K562 (cell line): Measurements from ENCODE around the gene HRH3. TPM values are rescaled to one million over a fixed set of nuclear protein-coding genes. Genes with fewer than 3 reads are reported as not detected.

ENCODE experiments used
- ATAC-seq: fragments of 200-7000 bp; cut with Tn5 transposase; 3 replicates; pipeline ENCODE4 v1.9.1; 2020; ENCODE audit warnings: moderate library complexity
- BruUV-seq: library from RNA; stranded (reverse); fragments of 400-500 nt; replicated peaks from 2 replicates; lab custom pipeline; 2021; lab: Mats Ljungman, UMichigan
- CTCF ChIA-PET: fragments of 300-600 bp; formaldehyde crosslinking; extraction: SDS; loops from one replicate; lab custom pipeline; 2021; ENCODE audit warnings: low intra/inter-chr PET ratio; lab: Yijun Ruan, JAX
- POLR2A ChIA-PET: fragments of 300-600, 350-650 bp; sonication (Branson Sonifier 250); formaldehyde crosslinking; extraction: SDS; loops from one replicate; lab custom pipeline; 2021; ENCODE audit warnings: antibody characterized with exemption, inconsistent platforms; lab: Yijun Ruan, JAX
- DNase-seq, 4 experiments: peaks; one replicate each; pipeline versions ENCODE4 v3.0.0 to v3.0.0-alpha.2; 2011 to 2018; ENCODE audit warnings: low spot score in 3 of 4, mixed read lengths in 3 of 4; ENCODE audit errors: extremely low read depth in 1 of 4
- FAIRE-seq: peaks from 2 replicates; lab custom pipeline; 2011; peaks lifted over from hg19 to GRCh38; lab: Jason Lieb, UNC
- H2AFZ ChIP-seq: 2 replicates; pipeline ENCODE4 v1.6.0; 2011; ENCODE audit warnings: low read depth, low read length, control low read depth, inconsistent platforms
- H3K27ac ChIP-seq: fragments of 200-600 bp; 3 replicates; pipeline ENCODE4 v1.8.0; 2011; ENCODE audit warnings: low read depth, mild to moderate bottlenecking, control low read depth, inconsistent platforms, low read length, moderate library complexity, mixed read lengths; ENCODE audit errors: extremely low read depth
- H3K27me3 ChIP-seq, 2 experiments: fragments of 300-600 bp in 1 of 2; 2 replicates in 1 of 2; 3 replicates in 1 of 2; pipeline versions ENCODE4 v1.6.0 to v1.8.0; 2011; ENCODE audit warnings: inconsistent platforms in 2 of 2, low read length in 2 of 2, mild to moderate bottlenecking in 1 of 2, mixed read lengths in 1 of 2, moderate library complexity in 1 of 2; ENCODE audit not compliant: control insufficient read depth in 2 of 2, insufficient read depth in 2 of 2
- H3K36me3 ChIP-seq: fragments of 300-600 bp; 3 replicates; pipeline ENCODE4 v1.8.0; 2011; ENCODE audit warnings: mild to moderate bottlenecking, low read length, inconsistent platforms; ENCODE audit not compliant: control insufficient read depth, insufficient read depth
- H3K4me1 ChIP-seq, 2 experiments: fragments of 200-600 bp in 1 of 2; replicated peaks in 1 of 2; 2 replicates in 1 of 2; 3 replicates in 1 of 2; pipeline versions ENCODE4 v1.5.1 to v1.8.0; 2011; ENCODE audit warnings: inconsistent platforms in 2 of 2, low read length in 2 of 2, mild to moderate bottlenecking in 1 of 2, mixed read lengths in 1 of 2, moderate library complexity in 1 of 2; ENCODE audit not compliant: control insufficient read depth in 2 of 2, insufficient read depth in 2 of 2
- H3K4me2 ChIP-seq: 2 replicates; pipeline ENCODE4 v1.6.1; 2011; ENCODE audit warnings: low read length, control low read depth, inconsistent platforms, mixed read lengths; ENCODE audit not compliant: insufficient read depth
- H3K4me3 ChIP-seq: fragments of 200-600 bp; sonication (generic), shearing (Covaris generic); 2 replicates; pipeline ENCODE4 v1.5.1; 2016; ENCODE audit warnings: control low read depth, inconsistent platforms
- H3K79me2 ChIP-seq: fragments of 200-600 bp; 3 replicates; pipeline ENCODE4 v1.8.0; 2011; ENCODE audit warnings: low read length, inconsistent platforms; ENCODE audit not compliant: control insufficient read depth, insufficient read depth
- H3K9ac ChIP-seq, 2 experiments: 2 replicates each; pipeline versions ENCODE4 v1.6.0 to v1.6.1; 2011; ENCODE audit warnings: low read depth in 2 of 2, low read length in 2 of 2, control low read depth in 1 of 2, inconsistent platforms in 1 of 2, mild to moderate bottlenecking in 1 of 2, mixed read lengths in 1 of 2; ENCODE audit not compliant: insufficient read depth in 1 of 2
- H3K9me1 ChIP-seq: one replicate; pipeline ENCODE4 v1.6.0; 2011; ENCODE audit warnings: inconsistent platforms, mild to moderate bottlenecking, low read length, moderate library complexity; ENCODE audit not compliant: control insufficient read depth, insufficient read depth
- H3K9me3 ChIP-seq: replicated peaks from 2 replicates; pipeline ENCODE4 v1.5.1; 2011; ENCODE audit warnings: low read depth, low read length, inconsistent platforms; ENCODE audit not compliant: control insufficient read depth, insufficient read depth
- H4K20me1 ChIP-seq: replicated peaks from 2 replicates; pipeline ENCODE4 v1.6.1; 2011; ENCODE audit warnings: low read length, inconsistent platforms, mixed read lengths; ENCODE audit not compliant: control insufficient read depth, insufficient read depth
- CAMTA2 ChIP-seq: fragments of 250-450 bp; sonication (Bioruptor Pico); conservative IDR thresholded peaks from 2 replicates; pipeline ENCODE4 v1.5.1; 2022
- MCM2 ChIP-seq: fragments of 450-650 bp; IDR thresholded peaks from 2 replicates; pipeline ENCODE4 v1.6.1; 2017; ENCODE audit warnings: low read depth, mild to moderate bottlenecking
- PTBP1 ChIP-seq: fragments of 200-400 bp; formaldehyde crosslinking; IDR thresholded peaks from 2 replicates; pipeline ENCODE4 v1.6.1; 2017; ENCODE audit warnings: low read depth, low read length
- RBM22 ChIP-seq: fragments of 200-400 bp; formaldehyde crosslinking; IDR thresholded peaks from 2 replicates; pipeline ENCODE4 v1.6.1; 2018; ENCODE audit warnings: low read length, low read depth; ENCODE audit not compliant: poor library complexity, severe bottlenecking
- SIX5 ChIP-seq, 2 experiments: IDR thresholded peaks; 2 replicates each; pipeline ENCODE4 v1.6.1; 2011; ENCODE audit warnings: low read length in 2 of 2, borderline replicate concordance in 1 of 2, low read depth in 1 of 2, mild to moderate bottlenecking in 1 of 2, moderate library complexity in 1 of 2; ENCODE audit not compliant: insufficient read depth in 1 of 2
- ZNF217 ChIP-seq: sonication (generic); formaldehyde crosslinking; IDR thresholded peaks from 2 replicates; pipeline ENCODE4 v1.8.0; 2022; ENCODE audit warnings: mild to moderate bottlenecking, missing genetic modification reagents
- ZSCAN29 ChIP-seq: fragments of 450-650 bp; IDR thresholded peaks from 2 replicates; pipeline ENCODE4 v1.6.1; 2017
- WGBS: fragments of 100-300 bp; shearing (Covaris generic); methylation state at CpG from one replicate; pipeline ENCODE4 v1.1.6; 2016; ENCODE audit warnings: low coverage, mixed read lengths; ENCODE audit not compliant: insufficient coverage; ENCODE audit errors: missing lambda C conversion rate; 5-methylcytosine and 5-hydroxymethylcytosine counted together
- in situ Hi-C: fragments of 300-500 bp; cut with MboI; formaldehyde crosslinking; loops from 4 replicates; pipeline ENCODE4 v1.15.0; 2018; ENCODE audit warnings: inconsistent platforms, mixed read lengths
- intact Hi-C: fragments of 100-400 bp; cut with micrococcal nuclease; formaldehyde crosslinking; loops from 2 replicates; pipeline ENCODE4 v1.14.2; 2022
- polyA plus RNA-seq, 8 experiments: library from polyadenylated mRNA; depleted of rRNA in 4 of 8; stranded (reverse) in 5 of 8; unstranded in 3 of 8; fragments of >200 nt; fragmentation: Nextera tagmentation in 2 of 8; fragmentation: Illumina TruSeq in 1 of 8; extraction: Ambion mirVana in 2 of 8; extraction: Trizol in 1 of 8; gene quantifications; 2 replicates each; pipeline versions ENCODE4 v1.2.1 to v1.2.3, GENCODE V29; 2011 to 2014; ENCODE audit warnings: inconsistent platforms in 1 of 8, missing spikeins in 1 of 8
- total RNA-seq, 7 experiments: library from RNA; depleted of rRNA in 6 of 7; stranded (reverse); fragments of >200 nt in 6 of 7; fragmentation: Illumina TruSeq in 2 of 7; extraction: Trizol in 2 of 7; gene quantifications; 2 replicates each; pipeline versions ENCODE4 v1.2.1 to v1.2.3, GENCODE V29; 2011 to 2021; ENCODE audit warnings: low replicate concordance in 1 of 7
- TF ChIP-seq, protein P1 (sequence below): fragments of 250-450 bp; sonication (Bioruptor Pico); IDR thresholded peaks from 2 replicates; pipeline ENCODE4 v1.5.0; 2021; ENCODE audit warnings: mild to moderate bottlenecking, borderline replicate concordance
- TF ChIP-seq, protein P2 (sequence below), 3 experiments: IDR thresholded peaks in 2 of 3; conservative IDR thresholded peaks in 1 of 3; 2 replicates each; pipeline ENCODE4 v1.5.1; 2011 to 2012; ENCODE audit warnings: low read length in 3 of 3, mild to moderate bottlenecking in 3 of 3, control low read depth in 2 of 3, improper control_type of control experiment in 1 of 3, inconsistent platforms in 1 of 3, low read depth in 1 of 3, mixed read lengths in 1 of 3, moderate library complexity in 1 of 3; ENCODE audit not compliant: insufficient read depth in 2 of 3
- TF ChIP-seq, protein P3 (sequence below): fragments of 200-800 bp; sonication (Bioruptor generic); IDR thresholded peaks from 2 replicates; pipeline ENCODE4 v1.6.1; 2016; ENCODE audit warnings: missing genetic modification characterization, missing compliant biosample characterization

Gene HRH3
- total and polyA plus RNA-seq, 9 of the 15 experiments (the other 6 are each of a cell fraction or from before 2014, with no cell fraction given) = not detected

DNA sequence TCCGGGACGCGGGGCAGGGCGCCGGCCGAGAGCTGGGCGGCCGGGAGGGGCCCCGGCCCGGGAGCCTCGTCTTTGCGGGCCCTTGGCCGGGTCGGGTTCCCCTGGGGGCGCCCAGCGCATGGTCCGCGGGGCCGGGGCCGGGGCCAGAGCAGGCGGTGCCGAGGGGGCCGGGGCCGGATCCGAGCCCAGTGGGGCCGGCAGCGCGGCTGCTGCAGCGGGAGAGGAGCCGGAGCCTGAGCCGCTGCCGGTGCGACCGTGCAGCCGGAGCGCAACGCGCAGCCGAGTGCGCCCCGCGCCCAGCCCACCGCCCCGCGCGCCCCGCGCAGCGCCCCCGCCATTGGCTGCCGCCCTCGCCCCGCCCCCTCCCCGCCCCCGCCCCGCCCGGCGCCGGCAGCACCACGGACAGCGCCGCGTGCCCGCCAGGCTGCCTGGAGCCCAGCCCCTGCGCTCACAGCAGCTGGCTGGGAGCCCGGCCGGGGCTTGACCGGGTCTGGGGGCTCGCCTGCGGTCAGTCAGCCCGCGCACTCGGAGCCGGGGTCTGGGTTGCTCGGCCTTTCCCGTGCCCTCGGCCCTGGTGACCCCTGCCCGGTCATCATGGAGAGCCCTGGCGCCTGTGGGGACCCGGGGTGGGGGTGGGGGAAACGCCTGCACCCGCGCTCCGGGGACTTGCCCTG, at the start of gene HRH3 (continued):
- TF ChIP-seq RBM22 (no peak), ZNF217 (no peak), MCM2 (no peak), PTBP1 (no peak), ZSCAN29 (no peak)
- TF ChIP-seq, protein P1, sequence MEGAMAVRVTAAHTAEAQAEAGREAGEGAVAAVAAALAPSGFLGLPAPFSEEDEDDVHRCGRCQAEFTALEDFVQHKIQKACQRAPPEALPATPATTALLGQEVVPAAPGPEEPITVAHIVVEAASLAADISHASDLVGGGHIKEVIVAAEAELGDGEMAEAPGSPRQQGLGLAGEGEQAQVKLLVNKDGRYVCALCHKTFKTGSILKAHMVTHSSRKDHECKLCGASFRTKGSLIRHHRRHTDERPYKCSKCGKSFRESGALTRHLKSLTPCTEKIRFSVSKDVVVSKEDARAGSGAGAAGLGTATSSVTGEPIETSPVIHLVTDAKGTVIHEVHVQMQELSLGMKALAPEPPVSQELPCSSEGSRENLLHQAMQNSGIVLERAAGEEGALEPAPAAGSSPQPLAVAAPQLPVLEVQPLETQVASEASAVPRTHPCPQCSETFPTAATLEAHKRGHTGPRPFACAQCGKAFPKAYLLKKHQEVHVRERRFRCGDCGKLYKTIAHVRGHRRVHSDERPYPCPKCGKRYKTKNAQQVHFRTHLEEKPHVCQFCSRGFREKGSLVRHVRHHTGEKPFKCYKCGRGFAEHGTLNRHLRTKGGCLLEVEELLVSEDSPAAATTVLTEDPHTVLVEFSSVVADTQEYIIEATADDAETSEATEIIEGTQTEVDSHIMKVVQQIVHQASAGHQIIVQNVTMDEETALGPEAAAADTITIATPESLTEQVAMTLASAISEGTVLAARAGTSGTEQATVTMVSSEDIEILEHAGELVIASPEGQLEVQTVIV (CRISPR knock-in tag) = no peak
- TF ChIP-seq, all 486 proteins: peak for 23

DNA sequence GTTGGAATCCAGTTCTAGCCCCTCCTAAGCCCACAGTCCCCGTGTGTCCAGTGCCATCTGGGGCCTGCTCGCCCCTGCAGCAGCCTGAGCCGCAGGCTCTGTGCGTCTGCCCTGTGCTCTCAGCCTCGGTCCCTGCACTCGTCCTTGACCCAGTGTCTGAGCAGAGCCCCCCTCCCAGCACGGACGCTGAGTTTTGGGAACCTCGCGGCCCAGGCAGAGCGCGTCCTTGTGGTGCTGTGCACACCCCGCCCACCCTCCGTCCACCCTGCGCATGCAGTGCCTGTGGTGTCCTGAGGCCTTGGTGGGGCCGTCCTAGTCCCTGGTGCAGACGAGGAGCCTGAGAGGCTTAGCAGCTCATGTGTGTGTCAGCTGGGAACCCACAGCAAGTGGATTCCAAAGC, 49.8 kb upstream of the HRH3 start:
- in situ Hi-C loops (no loop called here), intact Hi-C loops (no loop called here)
- POLR2A ChIA-PET = no interaction called here
- BruUV-seq = no TSS peak
- no peak overlapping the region for H3K27ac ChIP-seq
- no peak overlapping the region for H3K4me3 ChIP-seq
- H4K20me1 ChIP-seq = peaks cover 18% of the 10 kb centered on the region; the same call in 1 of the 2 replicates
- no peak overlapping the region for H2AFZ ChIP-seq
- H3K9ac ChIP-seq = peak overlapping the region in 1 of 2 experiments; percentile 61; a peak in 1 of 4 replicates
- no peaks in the 10 kb centered on the region for H3K9me1 ChIP-seq
- FAIRE-seq (no peak), DNase-seq (peak in 2 of 4 experiments; percentile 32 to 37), ATAC-seq (peak; percentile 46; the same call in 2 of the 3 replicates)
- H3K9me3 ChIP-seq = no peaks in the 10 kb centered on the region
- CTCF ChIA-PET = no interaction called here
- no peaks in the 10 kb centered on the region for H3K27me3 ChIP-seq
- WGBS = 67% methylated on average over 17 of the region's 17 CpGs
- peaks cover 22% of the 10 kb centered on the region; the same call in 2 of the 3 replicates for H3K36me3 ChIP-seq
- no peak overlapping the region for H3K4me2 ChIP-seq
- no peaks in the 10 kb centered on the region for H3K79me2 ChIP-seq
- peaks cover 9 to 19% of the 10 kb centered on the region in 2 experiments; a peak in 4 of 5 replicates for H3K4me1 ChIP-seq
- TF ChIP-seq CAMTA2 (no peak), SIX5 (IDR thresholded peaks at IDR 0.05; ENCODE audit: borderline replicate concordance in 1 of 2, insufficient read depth in 1 of 2, low read depth in 1 of 2, low read length in 2 of 2) (no peak)
- TF ChIP-seq, protein P2, sequence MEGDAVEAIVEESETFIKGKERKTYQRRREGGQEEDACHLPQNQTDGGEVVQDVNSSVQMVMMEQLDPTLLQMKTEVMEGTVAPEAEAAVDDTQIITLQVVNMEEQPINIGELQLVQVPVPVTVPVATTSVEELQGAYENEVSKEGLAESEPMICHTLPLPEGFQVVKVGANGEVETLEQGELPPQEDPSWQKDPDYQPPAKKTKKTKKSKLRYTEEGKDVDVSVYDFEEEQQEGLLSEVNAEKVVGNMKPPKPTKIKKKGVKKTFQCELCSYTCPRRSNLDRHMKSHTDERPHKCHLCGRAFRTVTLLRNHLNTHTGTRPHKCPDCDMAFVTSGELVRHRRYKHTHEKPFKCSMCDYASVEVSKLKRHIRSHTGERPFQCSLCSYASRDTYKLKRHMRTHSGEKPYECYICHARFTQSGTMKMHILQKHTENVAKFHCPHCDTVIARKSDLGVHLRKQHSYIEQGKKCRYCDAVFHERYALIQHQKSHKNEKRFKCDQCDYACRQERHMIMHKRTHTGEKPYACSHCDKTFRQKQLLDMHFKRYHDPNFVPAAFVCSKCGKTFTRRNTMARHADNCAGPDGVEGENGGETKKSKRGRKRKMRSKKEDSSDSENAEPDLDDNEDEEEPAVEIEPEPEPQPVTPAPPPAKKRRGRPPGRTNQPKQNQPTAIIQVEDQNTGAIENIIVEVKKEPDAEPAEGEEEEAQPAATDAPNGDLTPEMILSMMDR (IDR thresholded peaks at IDR 0.05 in 2 of 3, conservative IDR thresholded peaks at IDR 0.05 in 1 of 3; ENCODE audit: insufficient read depth in 2 of 3, low read depth in 1 of 3, low read length in 3 of 3) = 0 out of 6 replicates have a peak, but pooled peaks of 1 of the 3 experiments have one; percentile 22
- TF ChIP-seq, protein P3, sequence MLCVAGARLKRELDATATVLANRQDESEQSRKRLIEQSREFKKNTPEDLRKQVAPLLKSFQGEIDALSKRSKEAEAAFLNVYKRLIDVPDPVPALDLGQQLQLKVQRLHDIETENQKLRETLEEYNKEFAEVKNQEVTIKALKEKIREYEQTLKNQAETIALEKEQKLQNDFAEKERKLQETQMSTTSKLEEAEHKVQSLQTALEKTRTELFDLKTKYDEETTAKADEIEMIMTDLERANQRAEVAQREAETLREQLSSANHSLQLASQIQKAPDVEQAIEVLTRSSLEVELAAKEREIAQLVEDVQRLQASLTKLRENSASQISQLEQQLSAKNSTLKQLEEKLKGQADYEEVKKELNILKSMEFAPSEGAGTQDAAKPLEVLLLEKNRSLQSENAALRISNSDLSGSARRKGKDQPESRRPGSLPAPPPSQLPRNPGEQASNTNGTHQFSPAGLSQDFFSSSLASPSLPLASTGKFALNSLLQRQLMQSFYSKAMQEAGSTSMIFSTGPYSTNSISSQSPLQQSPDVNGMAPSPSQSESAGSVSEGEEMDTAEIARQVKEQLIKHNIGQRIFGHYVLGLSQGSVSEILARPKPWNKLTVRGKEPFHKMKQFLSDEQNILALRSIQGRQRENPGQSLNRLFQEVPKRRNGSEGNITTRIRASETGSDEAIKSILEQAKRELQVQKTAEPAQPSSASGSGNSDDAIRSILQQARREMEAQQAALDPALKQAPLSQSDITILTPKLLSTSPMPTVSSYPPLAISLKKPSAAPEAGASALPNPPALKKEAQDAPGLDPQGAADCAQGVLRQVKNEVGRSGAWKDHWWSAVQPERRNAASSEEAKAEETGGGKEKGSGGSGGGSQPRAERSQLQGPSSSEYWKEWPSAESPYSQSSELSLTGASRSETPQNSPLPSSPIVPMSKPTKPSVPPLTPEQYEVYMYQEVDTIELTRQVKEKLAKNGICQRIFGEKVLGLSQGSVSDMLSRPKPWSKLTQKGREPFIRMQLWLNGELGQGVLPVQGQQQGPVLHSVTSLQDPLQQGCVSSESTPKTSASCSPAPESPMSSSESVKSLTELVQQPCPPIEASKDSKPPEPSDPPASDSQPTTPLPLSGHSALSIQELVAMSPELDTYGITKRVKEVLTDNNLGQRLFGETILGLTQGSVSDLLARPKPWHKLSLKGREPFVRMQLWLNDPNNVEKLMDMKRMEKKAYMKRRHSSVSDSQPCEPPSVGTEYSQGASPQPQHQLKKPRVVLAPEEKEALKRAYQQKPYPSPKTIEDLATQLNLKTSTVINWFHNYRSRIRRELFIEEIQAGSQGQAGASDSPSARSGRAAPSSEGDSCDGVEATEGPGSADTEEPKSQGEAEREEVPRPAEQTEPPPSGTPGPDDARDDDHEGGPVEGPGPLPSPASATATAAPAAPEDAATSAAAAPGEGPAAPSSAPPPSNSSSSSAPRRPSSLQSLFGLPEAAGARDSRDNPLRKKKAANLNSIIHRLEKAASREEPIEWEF (CRISPR knock-in tag) = no peak
